IPS-NIHi7 (cell line): ENCODE data around the gene PDE4A.
A peak's percentile ranks its signal among the peaks of the same experiment; 100 is the strongest.
"Not testable (repeated sequence)": the region's sequence is repeated elsewhere in the genome, so short reads cannot be mapped to it uniquely, and the experiment has no call there.

Experiments
- DNase-seq: peaks from one replicate; pipeline ENCODE4 v3.0.0; 2012; ENCODE audit warnings: mixed read lengths; ENCODE audit errors: extremely low spot score

PDE4A gene

DNA sequence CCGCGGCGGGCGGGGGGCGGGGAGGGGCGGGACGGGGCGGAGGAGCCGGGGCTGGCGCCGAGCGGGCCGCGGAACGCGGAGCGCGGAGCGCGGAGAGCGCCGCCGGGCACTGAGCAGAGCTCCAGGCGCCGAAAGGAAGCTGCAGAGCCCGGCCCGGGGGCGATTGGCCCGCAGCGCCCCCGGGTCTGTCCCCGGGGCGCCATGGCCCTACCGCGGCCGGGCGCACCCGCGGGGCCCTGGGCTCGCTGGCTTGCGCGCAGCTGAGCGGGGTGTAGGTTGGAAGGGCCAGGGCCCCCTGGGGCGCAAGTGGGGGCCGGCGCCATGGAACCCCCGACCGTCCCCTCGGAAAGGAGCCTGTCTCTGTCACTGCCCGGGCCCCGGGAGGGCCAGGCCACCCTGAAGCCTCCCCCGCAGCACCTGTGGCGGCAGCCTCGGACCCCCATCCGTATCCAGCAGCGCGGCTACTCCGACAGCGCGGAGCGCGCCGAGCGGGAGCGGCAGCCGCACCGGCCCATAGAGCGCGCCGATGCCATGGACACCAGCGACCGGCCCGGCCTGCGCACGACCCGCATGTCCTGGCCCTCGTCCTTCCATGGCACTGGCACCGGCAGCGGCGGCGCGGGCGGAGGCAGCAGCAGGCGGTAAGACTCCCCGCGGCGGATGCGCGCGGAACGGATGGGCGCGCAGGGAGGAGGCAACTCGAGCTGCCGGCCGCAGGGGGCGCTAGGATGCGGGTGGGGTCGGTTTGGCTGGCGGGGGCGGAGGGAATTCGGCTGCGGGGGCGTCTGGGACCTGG is at the start of gene PDE4A:
PDE4A (plus strand) TSS at position 95 of the 796 bp plus-strand sequence; CDS start at position 322, 227 bp downstream.
- DNase-seq = peak; percentile 51

DNA sequence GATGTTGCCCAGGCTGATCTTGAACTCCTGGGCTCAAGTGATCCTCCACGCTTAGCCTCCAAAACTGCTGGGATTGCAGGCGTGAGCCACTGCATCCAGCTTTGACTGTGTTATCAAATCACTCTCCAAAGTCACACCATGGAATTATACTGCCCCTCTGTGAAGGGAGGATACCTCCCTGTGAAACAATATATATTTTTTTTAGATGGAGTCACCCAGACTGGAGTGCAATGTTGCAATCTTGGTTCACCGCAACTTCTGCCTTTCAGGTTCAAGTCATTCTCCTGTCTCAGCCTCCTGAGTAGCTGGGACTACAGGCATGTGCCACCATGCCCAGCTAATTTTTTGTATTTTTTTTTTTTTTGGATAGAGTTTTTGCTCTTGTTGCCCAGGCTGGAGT is 47.6 kb upstream of the PDE4A start:
- no peak for DNase-seq

DNA sequence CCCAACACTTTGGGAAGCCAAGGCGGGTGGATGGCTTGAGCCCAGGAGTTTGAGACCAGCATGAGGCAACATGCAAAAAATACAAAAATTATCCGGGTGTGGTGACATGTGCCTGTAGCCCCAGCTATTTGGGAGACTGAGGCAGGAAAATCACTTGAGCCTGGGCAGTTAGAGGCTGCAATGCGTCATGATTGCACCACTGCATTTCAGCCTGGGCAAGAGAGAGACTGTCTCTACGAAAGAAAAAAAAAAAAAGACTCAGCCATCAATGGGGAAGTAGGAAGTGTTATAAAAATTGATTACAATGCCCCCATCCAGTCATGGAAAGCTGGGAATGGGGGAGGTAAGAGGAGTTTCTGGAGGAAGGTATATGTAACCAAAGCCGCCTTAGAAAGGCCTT is 45.4 kb upstream of the PDE4A start:
- DNase-seq = no peak

DNA sequence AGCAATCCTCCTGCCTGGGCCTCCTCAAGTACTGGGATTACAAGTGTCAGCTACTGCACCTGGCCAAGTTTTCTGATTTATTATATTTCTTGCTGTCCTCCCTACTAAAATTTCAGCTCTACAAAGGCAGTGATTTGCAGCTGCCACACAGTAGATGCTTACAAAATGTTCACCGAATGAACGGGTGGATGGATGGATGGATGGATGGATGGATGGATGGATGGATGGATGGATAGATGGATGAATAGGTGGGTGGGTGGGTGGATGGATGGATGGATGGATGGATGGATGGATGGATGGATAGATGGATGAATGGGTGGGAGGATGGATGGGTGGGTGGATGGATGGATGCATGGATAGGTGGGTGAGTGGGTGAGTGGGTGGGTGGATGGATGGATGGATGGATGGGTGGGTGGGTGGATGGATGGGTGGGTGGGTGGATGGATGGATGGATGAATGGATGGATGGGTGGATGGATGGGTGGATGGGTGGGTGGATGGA is 43.1 kb upstream of the PDE4A start:
- DNase-seq = not testable (repeated sequence)

DNA sequence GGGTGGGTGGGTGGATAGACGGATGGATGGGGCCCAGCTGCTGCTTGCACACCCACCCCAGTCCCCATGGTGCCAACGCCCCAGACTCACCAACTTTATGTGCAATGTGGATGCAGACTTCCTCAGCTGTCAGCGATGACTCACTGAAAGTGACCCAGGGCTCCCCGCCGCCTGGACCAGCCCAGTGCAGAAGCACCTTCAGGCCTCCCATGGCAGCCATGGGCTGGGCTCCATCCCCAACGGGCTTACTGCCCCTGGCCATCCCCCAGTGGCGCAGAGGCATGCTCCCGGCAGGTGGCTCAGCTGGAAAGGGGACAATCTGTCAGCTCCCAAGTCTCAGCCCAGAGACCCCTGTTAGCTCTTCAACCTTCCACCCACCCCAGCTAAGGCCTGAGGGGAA is 42.2 kb upstream of the PDE4A start:
- no peak for DNase-seq

DNA sequence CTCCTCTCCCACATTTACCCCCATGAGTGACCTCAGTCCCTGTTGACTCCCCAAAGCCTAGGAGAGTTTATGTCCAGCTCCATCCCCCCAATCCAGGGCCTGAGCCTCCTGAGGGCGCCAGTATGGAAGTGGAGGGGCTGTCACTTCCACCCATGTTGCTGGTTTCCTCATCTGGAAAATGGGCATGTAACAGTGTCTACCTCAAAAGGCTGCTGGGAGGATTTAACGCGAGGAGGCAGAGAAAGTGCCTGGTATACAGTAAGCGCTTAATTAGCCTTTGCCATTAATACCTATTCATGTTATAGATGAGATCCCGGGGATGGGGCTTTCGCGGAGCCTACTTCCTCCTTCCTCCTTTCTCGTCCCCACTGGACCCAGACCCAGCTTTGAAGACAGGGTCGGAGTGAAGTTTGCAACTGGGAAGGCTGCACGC is 40.4 kb upstream of the PDE4A start:
- DNase-seq = no peak

DNA sequence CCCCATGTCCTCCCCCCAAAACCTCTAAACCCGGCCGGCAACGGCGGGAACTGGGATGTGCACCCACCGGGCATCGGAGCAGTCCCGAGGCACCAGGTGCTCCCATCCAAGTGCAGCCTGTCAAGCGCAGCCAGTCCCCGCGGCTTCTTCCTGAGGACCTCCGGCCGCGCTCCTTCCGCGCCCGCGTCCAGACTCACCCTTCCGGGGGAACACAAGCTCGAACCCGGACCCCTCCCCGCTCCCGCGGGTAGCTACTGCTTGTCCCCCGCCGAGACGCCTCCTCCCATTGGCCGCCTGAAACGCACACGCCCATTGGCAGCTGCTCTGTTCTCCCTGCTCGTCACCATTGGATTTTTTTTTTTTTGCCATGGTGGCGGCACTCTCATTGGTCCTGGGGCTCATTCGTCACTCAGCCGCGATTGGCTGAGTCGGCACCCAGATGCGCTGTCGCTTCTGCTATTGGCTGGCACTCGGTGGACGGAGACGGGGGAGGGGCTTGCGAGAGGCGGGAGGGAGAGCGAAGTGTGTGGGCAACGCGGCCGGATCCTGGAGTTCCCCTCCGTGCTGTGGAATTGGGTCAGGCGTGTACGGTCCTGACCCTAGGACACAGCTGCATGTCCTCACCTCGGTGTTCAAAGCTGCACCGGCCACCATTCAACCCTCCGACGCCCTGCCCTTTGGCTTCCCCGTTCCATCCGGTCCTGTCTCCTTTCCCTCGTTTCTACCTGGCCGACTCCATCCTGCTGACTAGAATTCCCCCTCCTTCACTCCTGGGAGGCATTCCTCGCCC is 39.8 kb upstream of the PDE4A start, which contains the start of gene TYK2:
TYK2 (minus strand) TSS at position 260 of the 790 bp plus-strand sequence. CDS start 2,166 bp downstream, outside the sequence.
- DNase-seq = peak; percentile 100

DNA sequence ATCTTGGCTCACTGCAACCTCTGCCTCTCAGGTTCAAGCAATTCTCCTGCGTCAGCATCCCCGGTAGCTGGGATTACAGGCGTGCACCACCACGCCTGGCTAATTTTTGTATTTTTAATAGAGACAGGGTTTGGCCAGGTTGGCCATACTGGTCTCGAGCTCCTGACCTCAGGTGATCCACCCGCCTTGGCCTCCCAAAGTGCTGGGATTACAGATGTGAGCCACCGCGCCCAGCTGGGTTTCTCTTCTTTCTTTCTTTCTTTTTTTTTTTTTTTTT is 37.2 kb upstream of the PDE4A start:
- DNase-seq = not testable (repeated sequence)

DNA sequence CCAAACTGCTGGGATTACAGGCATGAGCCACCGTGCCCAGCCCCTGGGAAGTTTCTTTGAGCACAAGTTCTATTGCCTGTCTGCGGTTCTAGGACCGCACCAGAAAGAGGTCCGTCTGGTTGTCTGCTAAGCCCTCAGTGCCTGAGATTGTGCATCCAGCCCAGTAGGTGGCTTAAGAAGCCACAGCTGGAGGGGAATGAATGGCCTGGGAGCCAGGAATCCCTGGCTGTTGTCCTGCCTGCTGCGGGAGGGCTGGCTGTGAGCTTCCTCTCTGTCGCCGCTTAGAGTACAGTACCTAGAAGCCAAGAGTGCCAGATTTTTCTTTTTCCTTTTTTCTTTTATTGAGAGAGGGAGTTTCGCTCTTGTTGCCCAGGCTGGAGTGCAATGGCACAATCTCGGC is 35.8 kb upstream of the PDE4A start:
- no peak for DNase-seq

DNA sequence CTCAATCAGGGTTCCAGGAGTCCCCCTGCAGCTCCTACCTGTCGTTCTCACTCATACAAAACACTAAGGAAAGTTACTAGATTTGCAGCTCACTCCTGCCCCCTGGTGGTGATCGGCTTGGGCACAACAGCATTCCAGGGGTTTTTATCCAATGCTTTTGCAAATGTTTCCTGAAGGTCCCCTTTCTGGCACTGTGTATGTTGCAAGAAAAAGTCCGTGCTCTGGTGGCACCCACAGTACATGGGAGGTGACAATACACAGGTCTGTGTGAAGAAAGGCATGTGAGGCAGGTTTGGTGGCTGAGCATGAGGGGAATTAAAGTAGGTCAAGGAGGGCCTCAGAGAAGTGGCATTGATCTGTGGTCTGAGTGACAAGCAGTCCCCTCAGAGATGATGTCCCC is 31.4 kb upstream of the PDE4A start:
- peak; percentile 71 for DNase-seq

DNA sequence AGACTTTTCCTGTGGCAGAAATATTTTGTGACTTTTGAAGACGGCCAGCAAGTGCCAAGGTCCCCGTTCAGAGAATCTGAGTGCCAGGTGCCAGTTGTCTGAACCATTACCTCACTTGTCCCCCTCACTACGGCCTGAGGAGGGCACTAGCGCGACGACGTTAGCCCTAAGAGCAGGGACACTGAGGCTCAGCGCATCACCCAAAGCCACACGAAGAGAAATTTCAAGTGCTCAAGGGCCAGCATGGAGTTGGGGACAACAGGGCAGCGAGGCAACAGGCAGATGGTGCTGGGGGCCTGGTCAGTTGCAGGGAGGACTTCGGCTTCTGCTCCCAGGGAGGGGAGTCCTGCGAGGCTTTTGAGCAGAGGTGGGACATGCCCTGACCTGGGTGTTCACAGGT is 30.5 kb upstream of the PDE4A start:
- peak; percentile 46 for DNase-seq

DNA sequence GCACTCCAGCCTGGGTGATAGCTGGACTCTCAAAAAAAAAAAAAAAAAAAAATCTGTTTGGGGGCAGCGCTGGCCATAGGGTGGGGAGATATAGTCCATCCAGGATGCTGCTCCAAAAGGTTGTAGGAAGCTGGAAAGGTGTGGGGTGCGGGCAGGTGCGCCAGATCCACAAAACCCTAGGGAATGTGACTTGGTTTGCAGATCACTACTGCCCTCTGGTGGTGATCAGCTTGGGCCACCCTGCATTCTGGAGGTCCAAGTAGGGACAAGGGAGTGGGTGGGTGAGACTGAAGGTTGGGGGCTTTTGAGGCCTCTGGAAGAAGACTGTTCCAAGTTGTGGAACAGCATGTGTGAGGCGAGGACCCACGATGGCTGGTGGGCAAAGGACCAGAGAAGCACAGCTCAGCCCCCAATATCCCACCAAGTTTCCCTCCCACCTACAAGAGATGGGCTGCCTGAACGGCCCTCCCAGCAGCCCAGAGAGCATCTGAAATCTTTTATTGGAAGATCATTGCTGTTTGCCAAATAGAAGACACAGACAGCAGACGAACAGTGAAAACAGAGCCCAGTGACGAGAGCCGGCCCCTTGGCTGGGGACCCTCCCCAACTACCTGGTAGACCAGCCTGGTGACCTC is 29.6 kb upstream of the PDE4A start:
- DNase-seq = peak; percentile 84

DNA sequence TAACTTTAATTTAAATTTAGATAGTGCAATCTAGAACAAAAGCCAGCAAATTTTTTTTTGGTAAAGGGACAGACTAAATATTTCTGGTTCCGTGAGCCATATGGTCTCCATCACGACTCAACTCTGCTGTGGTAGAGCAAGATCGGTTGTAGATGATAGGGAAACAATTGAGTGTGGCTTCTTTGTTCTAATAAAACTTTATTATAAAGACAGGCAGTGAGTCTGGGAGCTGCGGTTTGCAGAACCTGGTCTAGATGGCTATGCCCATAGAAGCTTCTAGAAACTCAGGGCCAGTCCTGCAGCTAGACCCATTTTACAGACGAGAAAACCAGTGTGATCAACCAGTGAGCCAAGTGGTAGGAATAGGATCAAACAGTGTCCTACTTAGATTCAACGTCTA is 28.2 kb upstream of the PDE4A start:
- no peak for DNase-seq

DNA sequence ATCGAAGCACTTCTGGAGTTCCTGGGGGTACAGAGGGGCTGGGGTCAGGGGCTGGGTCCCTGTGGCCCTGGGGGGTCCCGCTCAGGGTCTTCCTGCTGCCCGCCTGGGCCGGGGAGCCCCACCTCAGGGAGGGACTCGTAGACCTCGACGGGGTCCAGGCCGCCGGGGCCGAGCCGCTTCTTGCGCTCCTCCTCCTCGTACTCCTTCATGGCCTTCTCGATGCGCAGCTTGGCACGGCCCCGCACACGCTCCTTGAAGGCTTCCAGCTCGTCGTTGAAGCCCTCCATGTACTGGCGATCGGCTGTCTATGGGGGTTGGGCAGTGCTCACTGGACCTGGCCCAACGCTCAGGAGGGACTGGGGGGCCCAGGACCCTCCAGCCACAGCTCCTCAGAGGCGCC is 27.2 kb upstream of the PDE4A start:
- no peak for DNase-seq

DNA sequence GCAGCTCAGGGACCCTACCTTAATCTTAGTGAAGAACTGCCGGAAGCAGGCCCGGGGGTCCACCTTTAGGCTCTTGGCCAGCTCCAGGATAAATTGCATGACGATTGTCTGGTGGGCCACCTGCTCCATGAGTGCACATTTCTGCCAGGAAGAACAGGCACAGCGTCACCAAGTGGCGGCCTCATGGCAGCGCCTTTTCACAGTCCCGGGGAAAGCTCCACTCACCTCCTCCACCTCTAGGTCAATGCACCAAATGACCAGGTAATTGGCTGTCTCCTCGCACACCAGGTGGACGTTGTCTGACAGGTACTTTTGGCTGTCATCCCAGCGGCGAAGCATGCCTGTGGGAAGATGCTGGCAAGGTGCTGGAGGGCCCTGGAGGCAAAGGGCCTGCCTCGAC is 25.3 kb upstream of the PDE4A start:
- DNase-seq = no peak

DNA sequence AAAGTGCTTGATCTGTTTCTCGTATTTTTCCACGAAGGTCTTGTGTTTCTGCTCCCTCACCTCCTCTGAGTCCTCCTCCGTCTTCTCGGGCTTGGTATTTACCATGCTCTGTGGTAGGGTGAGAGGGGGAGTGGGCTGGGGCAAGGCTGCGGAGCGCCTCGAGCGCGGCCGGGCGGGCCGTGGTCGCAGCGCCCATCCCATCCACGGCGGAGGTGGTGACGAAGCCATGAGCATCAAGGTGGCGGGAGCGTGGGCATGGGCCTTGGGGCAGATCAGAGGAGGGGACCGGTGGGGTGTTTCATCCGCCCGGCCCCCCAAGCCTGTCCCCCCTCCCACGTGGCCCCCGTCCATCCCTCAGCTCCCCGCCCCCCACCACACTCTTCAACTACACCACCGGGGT is 24.9 kb upstream of the PDE4A start:
- DNase-seq = no peak

DNA sequence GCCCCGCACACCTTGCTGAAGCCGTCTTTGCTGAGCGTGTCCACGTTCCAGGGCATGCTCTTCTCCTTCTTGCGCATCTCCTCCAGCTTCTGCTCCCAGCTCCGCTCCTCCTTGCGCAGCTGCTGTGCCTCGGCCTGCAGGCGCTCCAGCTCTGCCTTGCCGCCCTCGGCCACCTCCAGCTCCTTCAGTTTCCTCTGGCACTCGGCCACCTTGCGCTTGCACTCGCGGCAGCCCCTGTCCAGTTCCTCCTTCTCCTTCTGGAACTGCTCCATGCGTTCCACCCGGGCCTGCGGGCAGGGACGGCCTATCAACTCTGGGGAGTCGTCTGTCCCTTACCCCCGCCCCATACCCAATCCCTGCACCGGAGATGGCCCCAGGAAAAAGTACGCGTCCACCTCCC is 24.4 kb upstream of the PDE4A start:
- no peak for DNase-seq

DNA sequence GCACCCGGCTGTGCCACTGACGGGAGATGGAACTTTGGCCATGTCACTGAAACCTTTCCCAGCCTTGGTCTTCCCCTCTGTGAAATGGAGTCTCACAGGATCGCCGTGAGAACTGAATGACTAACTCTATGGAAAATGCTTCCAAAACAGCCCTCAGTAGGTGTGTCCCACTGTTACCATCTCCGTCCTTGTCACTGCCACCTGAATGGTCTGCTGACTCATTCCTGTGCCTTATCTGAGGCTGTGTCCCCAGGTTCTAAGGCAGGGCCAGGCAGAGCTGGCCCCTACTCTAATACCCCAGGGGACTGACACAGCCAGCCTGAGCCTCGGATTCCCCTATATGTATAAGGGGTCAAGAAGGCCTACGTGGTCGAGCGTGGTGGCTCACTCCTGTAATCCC is 21.5 kb upstream of the PDE4A start:
- DNase-seq = no peak

DNA sequence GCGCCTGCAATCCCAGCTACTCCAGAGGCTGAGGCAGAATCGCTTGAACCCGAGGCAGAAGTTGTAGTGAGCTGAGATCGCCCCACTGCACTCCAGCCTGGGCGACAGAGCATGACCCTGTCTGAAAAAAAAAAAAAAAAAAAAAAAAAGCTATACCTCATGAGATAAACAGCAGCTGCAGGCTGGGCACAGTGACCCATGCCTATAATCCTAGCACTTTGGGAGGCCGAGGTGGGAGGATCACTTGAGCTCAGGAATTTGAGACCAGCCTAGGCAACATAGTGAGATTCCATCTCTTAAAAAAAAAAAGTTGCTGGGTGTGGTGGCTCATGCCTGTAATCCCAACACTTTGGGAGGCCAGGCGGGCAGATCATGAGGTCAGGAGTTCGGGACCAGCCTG is 21.0 kb upstream of the PDE4A start:
- not testable (repeated sequence) for DNase-seq

DNA sequence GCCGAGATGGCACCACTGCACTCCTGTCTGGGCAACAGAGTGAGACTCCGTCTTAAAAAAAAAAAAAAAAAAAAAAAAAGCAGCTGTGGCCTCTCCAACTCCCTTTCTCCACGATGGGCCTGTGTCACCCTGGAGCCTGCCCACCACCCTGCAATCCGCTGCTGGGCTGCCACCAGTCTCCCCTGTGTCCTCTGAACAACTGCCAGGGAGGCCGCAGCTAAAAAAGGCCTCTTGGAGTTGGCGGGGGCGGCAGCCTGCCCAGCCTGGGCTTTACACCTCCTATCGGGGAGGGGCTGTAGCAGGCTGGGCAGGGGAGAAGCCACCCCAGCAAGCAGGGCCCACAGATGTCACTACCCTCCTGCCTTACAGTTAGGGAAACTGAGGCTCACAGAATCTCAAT is 20.5 kb upstream of the PDE4A start:
- DNase-seq = no peak

DNA sequence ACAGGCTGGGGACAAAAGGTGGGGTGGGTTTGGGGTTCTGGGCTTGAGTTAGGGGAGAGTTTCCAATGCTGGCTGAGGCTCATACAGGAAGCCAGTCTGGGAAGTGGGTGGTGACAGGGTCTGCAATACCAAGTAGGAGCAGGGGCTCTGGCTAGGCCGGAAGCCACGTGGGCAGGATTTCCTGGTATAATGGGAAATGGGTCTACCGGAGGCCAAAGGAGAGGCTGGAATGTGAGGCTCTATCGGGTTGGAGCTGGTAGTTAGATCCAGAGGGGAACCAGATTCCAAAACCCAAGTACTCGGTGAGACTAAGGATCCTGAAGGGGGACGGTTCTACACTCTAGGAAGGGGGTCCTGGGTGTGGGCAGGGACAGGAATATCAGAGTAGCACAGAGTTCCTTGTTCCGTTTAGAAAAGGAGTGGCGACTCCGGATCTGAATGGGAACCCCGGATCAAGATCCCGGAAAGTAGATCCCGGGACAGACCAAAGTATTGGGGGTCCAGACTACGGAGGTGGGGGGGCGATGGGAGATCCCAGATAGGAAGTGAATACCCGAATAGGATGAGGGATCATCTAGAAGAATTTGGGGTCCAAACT is 17.8 kb upstream of the PDE4A start:
- DNase-seq = no peak
